ENCODE results near the gene SEC24D. TPM values are rescaled to one million over a fixed set of nuclear protein-coding genes. Genes with fewer than 3 reads are reported as not detected.

Gene SEC24D
- total RNA-seq, 1 experiment from 2014 or later: 13.4 TPM

DNA sequence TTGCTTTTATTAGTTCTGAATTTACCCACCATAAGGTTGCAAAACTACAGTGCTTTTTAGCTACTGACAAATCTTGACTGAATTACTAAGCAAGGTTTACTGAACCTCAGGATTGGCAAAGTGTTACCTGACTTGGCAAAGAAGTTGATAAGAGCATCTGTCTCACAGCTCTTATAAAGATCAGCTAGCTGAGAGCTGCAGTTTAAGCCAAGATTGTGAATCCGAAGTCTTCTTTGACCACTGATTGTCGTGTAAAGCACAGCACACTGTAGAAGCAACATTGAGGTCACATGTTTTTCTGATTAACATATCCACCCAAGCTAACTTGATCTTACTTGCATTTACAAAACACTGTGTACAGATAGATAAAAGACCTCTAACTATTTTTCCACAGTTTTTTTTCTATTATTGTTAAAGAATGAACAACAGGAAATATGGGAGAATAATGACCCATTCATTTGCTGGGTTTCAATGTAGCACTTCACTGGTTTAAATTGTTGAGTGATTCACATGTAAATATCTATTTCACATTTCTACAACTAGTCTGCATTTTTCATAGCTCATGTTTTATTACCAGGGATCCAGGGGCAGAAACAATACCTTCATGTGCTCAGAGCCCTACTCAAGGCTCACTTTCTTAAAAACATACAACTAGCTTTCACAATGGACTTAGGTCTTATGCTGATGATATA is 96.8 kb downstream of the SEC24D start:
- in situ Hi-C loops (cut with HindIII; ENCODE audit: low pct_unique_long_range_greater_than_20kb, low sequenced_read_pairs): no loop called here
- CTCF ChIA-PET: no interaction called here
- intact Hi-C loops (cut with micrococcal nuclease; ENCODE audit: unreplicated experiment): no loop called here
- no peak for TF ChIP-seq SIN3A (IDR thresholded peaks at IDR 0.05; ENCODE audit: borderline replicate concordance, insufficient read depth, low read depth, low read length)
- TF ChIP-seq, protein P1, sequence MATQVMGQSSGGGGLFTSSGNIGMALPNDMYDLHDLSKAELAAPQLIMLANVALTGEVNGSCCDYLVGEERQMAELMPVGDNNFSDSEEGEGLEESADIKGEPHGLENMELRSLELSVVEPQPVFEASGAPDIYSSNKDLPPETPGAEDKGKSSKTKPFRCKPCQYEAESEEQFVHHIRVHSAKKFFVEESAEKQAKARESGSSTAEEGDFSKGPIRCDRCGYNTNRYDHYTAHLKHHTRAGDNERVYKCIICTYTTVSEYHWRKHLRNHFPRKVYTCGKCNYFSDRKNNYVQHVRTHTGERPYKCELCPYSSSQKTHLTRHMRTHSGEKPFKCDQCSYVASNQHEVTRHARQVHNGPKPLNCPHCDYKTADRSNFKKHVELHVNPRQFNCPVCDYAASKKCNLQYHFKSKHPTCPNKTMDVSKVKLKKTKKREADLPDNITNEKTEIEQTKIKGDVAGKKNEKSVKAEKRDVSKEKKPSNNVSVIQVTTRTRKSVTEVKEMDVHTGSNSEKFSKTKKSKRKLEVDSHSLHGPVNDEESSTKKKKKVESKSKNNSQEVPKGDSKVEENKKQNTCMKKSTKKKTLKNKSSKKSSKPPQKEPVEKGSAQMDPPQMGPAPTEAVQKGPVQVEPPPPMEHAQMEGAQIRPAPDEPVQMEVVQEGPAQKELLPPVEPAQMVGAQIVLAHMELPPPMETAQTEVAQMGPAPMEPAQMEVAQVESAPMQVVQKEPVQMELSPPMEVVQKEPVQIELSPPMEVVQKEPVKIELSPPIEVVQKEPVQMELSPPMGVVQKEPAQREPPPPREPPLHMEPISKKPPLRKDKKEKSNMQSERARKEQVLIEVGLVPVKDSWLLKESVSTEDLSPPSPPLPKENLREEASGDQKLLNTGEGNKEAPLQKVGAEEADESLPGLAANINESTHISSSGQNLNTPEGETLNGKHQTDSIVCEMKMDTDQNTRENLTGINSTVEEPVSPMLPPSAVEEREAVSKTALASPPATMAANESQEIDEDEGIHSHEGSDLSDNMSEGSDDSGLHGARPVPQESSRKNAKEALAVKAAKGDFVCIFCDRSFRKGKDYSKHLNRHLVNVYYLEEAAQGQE (IDR thresholded peaks at IDR 0.05; ENCODE audit: insufficient read depth in 1 of 2, low read depth in 2 of 2, low read length in 1 of 2): no peak
- no peak for TF ChIP-seq POLR2AphosphoS5 (IDR thresholded peaks at IDR 0.05; ENCODE audit: low read depth, low read length)
- TF ChIP-seq, protein P2, sequence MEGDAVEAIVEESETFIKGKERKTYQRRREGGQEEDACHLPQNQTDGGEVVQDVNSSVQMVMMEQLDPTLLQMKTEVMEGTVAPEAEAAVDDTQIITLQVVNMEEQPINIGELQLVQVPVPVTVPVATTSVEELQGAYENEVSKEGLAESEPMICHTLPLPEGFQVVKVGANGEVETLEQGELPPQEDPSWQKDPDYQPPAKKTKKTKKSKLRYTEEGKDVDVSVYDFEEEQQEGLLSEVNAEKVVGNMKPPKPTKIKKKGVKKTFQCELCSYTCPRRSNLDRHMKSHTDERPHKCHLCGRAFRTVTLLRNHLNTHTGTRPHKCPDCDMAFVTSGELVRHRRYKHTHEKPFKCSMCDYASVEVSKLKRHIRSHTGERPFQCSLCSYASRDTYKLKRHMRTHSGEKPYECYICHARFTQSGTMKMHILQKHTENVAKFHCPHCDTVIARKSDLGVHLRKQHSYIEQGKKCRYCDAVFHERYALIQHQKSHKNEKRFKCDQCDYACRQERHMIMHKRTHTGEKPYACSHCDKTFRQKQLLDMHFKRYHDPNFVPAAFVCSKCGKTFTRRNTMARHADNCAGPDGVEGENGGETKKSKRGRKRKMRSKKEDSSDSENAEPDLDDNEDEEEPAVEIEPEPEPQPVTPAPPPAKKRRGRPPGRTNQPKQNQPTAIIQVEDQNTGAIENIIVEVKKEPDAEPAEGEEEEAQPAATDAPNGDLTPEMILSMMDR (IDR thresholded peaks at IDR 0.05): no peak
- no peak for TF ChIP-seq TCF7L2 (IDR thresholded peaks at IDR 0.05; ENCODE audit: low read depth, low read length)
- ATAC-seq (no peak), DNase-seq (ENCODE audit: low read depth, low spot score) (no peak)
- Histone ChIP-seq H3K4me3 (ENCODE audit: low read depth in 2 of 2, low read length in 2 of 2) (no peak overlapping the region), H3K36me3 (ENCODE audit: control insufficient read depth, insufficient read depth, low read length) (no peaks in the 10 kb centered on the region), H3K4me1 (ENCODE audit: control insufficient read depth, insufficient read depth, low read length) (no peaks in the 10 kb centered on the region), H3K27ac (ENCODE audit: low read length) (no peak overlapping the region), H3K27me3 (ENCODE audit: control insufficient read depth, insufficient read depth, low read length) (no peaks in the 10 kb centered on the region), H3K9me3 (ENCODE audit: control insufficient read depth, insufficient read depth, low read depth, low read length) (no peaks in the 10 kb centered on the region)
- POLR2A ChIA-PET: no interaction called here
- no TSS peak for BruUV-seq (replicated peaks)

DNA sequence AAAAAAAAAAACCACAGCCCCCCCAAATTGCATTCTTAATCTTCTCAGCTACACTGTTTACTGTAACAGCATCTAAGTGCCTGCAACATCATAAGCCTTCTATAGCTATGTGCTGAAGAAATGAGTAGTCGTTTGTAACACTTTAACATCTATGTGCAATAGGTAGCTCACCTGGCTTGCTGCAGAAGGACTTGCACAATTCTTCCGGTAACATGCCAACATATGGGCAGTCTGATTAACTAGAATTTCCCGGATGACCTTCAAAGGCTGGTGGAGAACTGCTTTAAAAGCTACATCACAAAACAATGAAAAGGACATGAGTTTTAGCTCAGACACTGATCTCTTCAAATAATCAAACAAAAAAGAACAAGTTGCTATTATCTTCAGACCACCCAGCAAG is 97.8 kb downstream of the SEC24D start:
- ATAC-seq (no peak), DNase-seq (ENCODE audit: low read depth, low spot score) (no peak)
- Histone ChIP-seq H3K9me3 (ENCODE audit: control insufficient read depth, insufficient read depth, low read depth, low read length) (no peaks in the 10 kb centered on the region), H3K36me3 (ENCODE audit: control insufficient read depth, insufficient read depth, low read length) (no peaks in the 10 kb centered on the region), H3K27ac (ENCODE audit: low read length) (no peak overlapping the region), H3K27me3 (ENCODE audit: control insufficient read depth, insufficient read depth, low read length) (no peaks in the 10 kb centered on the region), H3K4me3 (ENCODE audit: low read depth in 2 of 2, low read length in 2 of 2) (no peak overlapping the region), H3K4me1 (ENCODE audit: control insufficient read depth, insufficient read depth, low read length) (no peaks in the 10 kb centered on the region)
- no peak for TF ChIP-seq SIN3A (IDR thresholded peaks at IDR 0.05; ENCODE audit: borderline replicate concordance, insufficient read depth, low read depth, low read length)
- TF ChIP-seq, protein P2 (IDR thresholded peaks at IDR 0.05): no peak
- no peak for TF ChIP-seq TCF7L2 (IDR thresholded peaks at IDR 0.05; ENCODE audit: low read depth, low read length)
- TF ChIP-seq, protein P1 (IDR thresholded peaks at IDR 0.05; ENCODE audit: insufficient read depth in 1 of 2, low read depth in 2 of 2, low read length in 1 of 2): no peak
- TF ChIP-seq POLR2AphosphoS5 (IDR thresholded peaks at IDR 0.05; ENCODE audit: low read depth, low read length): no peak
- intact Hi-C loops (cut with micrococcal nuclease; ENCODE audit: unreplicated experiment): no loop called here
- in situ Hi-C loops (cut with HindIII; ENCODE audit: low pct_unique_long_range_greater_than_20kb, low sequenced_read_pairs): no loop called here
- BruUV-seq (replicated peaks): no TSS peak
- POLR2A ChIA-PET: no interaction called here
- CTCF ChIA-PET: interaction anchor here (0.6 kb wide), 1 partner anchor 9 kb away, joined by 4 read pairs; no protein-coding TSS in a partner anchor

Data from Panc1 (cell line).